IPS-11a (cell line): Measurements from ENCODE around the gene ENOX1.

Experiments
- H3K4me3 ChIP-seq: one replicate; pipeline ENCODE4 v1.5.1; 2013; ENCODE audit warnings: low read depth, low read length, control low read depth

ENOX1 gene

GRCh38 chr13:43492311-43492710, 294.5 kb downstream of the ENOX1 start:
- no peak overlapping the region for H3K4me3 ChIP-seq

GRCh38 chr13:43489233-43489632, 297.5 kb downstream of the ENOX1 start:
- no peak overlapping the region for H3K4me3 ChIP-seq

GRCh38 chr13:43487885-43488284, 298.9 kb downstream of the ENOX1 start:
- H3K4me3 ChIP-seq, result no peak overlapping the region

GRCh38 chr13:43487461-43487860, 299.3 kb downstream of the ENOX1 start:
- H3K4me3 ChIP-seq, result no peak overlapping the region

- H3K4me3 ChIP-seq, result no peak overlapping the region
These were observed 302.1 kb downstream of the ENOX1 start for GRCh38 chr13:43484432-43485225.

GRCh38 chr13:43483930-43484329, 302.8 kb downstream of the ENOX1 start:
- no peak overlapping the region for H3K4me3 ChIP-seq

- no peak overlapping the region for H3K4me3 ChIP-seq
These were observed 304.1 kb downstream of the ENOX1 start for GRCh38 chr13:43482641-43483040.

- no peak overlapping the region for H3K4me3 ChIP-seq
These were observed 304.7 kb downstream of the ENOX1 start for GRCh38 chr13:43482026-43482425.

- H3K4me3 ChIP-seq, result no peak overlapping the region
These were observed 307.9 kb downstream of the ENOX1 start for GRCh38 chr13:43478902-43479301.

- H3K4me3 ChIP-seq, result no peak overlapping the region
These were observed 308.6 kb downstream of the ENOX1 start for GRCh38 chr13:43478211-43478610.

- no peak overlapping the region for H3K4me3 ChIP-seq
These were observed 311.6 kb downstream of the ENOX1 start for GRCh38 chr13:43475140-43475539.

GRCh38 chr13:43473437-43473836, 313.3 kb downstream of the ENOX1 start:
- H3K4me3 ChIP-seq, result no peak overlapping the region

- H3K4me3 ChIP-seq, result no peak overlapping the region
These were observed 313.8 kb downstream of the ENOX1 start for GRCh38 chr13:43472980-43473379.

- no peak overlapping the region for H3K4me3 ChIP-seq
These were observed 314.4 kb downstream of the ENOX1 start for GRCh38 chr13:43472339-43472738.

GRCh38 chr13:43470610-43471009, 316.2 kb downstream of the ENOX1 start:
- no peak overlapping the region for H3K4me3 ChIP-seq

- H3K4me3 ChIP-seq, result no peak overlapping the region
These were observed 317.0 kb downstream of the ENOX1 start for GRCh38 chr13:43469791-43470190.

- H3K4me3 ChIP-seq, result no peak overlapping the region
These were observed 322.1 kb downstream of the ENOX1 start for GRCh38 chr13:43464578-43465264.

- no peak overlapping the region for H3K4me3 ChIP-seq
These were observed 338.0 kb downstream of the ENOX1 start for GRCh38 chr13:43448605-43449336.

GRCh38 chr13:43446126-43446525, 340.6 kb downstream of the ENOX1 start:
- no peak overlapping the region for H3K4me3 ChIP-seq

- H3K4me3 ChIP-seq, result no peak overlapping the region
These were observed 341.1 kb downstream of the ENOX1 start for GRCh38 chr13:43445668-43446067.

GRCh38 chr13:43444081-43444480, 342.7 kb downstream of the ENOX1 start:
- no peak overlapping the region for H3K4me3 ChIP-seq
